MCF 10A (cell line): ENCODE data around the gene NLGN4X. TPM values are rescaled to one million over a fixed set of nuclear protein-coding genes. Genes with fewer than 3 reads are reported as not detected.

Experiments
- BruUV-seq: library from RNA; stranded (reverse); fragments of 400-500 nt; replicated peaks from 2 replicates; lab custom pipeline; 2021; lab: Mats Ljungman, UMichigan
- CTCF ChIA-PET: fragments of 300-600 bp; sonication (Branson Sonifier 250); formaldehyde crosslinking; extraction: SDS; loops from one replicate; lab custom pipeline; 2021; ENCODE audit warnings: antibody characterized with exemption, inconsistent platforms; lab: Yijun Ruan, JAX
- POLR2A ChIA-PET: fragments of 300-600, 350-650 bp; sonication (Branson Sonifier 250); formaldehyde crosslinking; extraction: SDS; loops from one replicate; lab custom pipeline; 2020; ENCODE audit warnings: antibody characterized with exemption, inconsistent platforms; lab: Yijun Ruan, JAX
- DNase-seq: peaks from one replicate; pipeline ENCODE4 v3.0.0-alpha.2; 2018; ENCODE audit not compliant: unreplicated experiment
- H3K27ac Mint-ChIP-seq: one replicate; pipeline ENCODE4 v1.8.0; 2022; ENCODE audit warnings: mild to moderate bottlenecking, low read depth, mixed read lengths; ENCODE audit not compliant: unreplicated experiment
- H3K27me3 Mint-ChIP-seq: one replicate; pipeline ENCODE4 v1.8.0; 2022; ENCODE audit warnings: mixed read lengths; ENCODE audit not compliant: insufficient read depth, unreplicated experiment
- H3K36me3 Mint-ChIP-seq: one replicate; pipeline ENCODE4 v1.8.0; 2022; ENCODE audit warnings: mild to moderate bottlenecking, moderate library complexity, mixed read lengths; ENCODE audit not compliant: insufficient read depth, unreplicated experiment
- H3K4me1 Mint-ChIP-seq: one replicate; pipeline ENCODE4 v1.8.0; 2022; ENCODE audit warnings: mixed read lengths; ENCODE audit not compliant: insufficient read depth, unreplicated experiment
- H3K4me3 Mint-ChIP-seq: one replicate; pipeline ENCODE4 v1.8.0; 2022; ENCODE audit warnings: mild to moderate bottlenecking, moderate library complexity, mixed read lengths; ENCODE audit not compliant: unreplicated experiment
- H3K9me3 Mint-ChIP-seq: one replicate; pipeline ENCODE4 v1.8.0; 2022; ENCODE audit warnings: mixed read lengths; ENCODE audit not compliant: unreplicated experiment
- intact Hi-C: fragments of 100-400 bp; cut with micrococcal nuclease; formaldehyde crosslinking; loops from 2 replicates; pipeline ENCODE4 v1.14.1; 2022
- total RNA-seq: library from RNA; stranded (reverse); gene quantifications from 2 replicates; pipeline ENCODE4 v1.2.3, GENCODE V29; 2022
- TF ChIP-seq, protein P1 (sequence below): fragments of 200-600 bp; IDR thresholded peaks from one replicate; pipeline ENCODE4 v1.8.0; 2022; ENCODE audit warnings: antibody characterized with exemption, mild to moderate bottlenecking; ENCODE audit not compliant: unreplicated experiment

Gene NLGN4X
- total RNA-seq, 1 experiment from 2014 or later = 1.6 TPM

DNA sequence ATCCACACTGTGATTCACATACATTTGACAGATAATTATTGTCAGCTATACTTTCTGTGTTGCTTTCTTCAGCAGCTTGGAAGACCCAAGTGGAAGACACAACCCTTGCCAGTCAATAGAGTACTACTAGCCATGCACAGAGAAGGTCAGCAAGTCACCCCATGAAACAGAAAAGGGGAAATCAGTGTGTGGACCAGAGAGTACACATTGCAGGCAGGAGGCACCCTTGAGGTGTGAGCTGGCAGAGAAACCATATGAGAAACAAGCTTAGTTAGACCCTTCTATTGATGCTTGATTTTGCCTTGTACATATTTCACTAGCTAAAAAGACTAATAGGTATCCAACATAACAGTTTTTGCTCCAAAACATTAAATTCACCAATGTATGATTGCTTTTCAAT is 99.5 kb downstream of the NLGN4X start:
- peaks cover 11% of the 10 kb centered on the region for H3K9me3 Mint-ChIP-seq
- no peaks in the 10 kb centered on the region for H3K4me1 Mint-ChIP-seq
- H3K27ac Mint-ChIP-seq = no peak overlapping the region
- no peak for DNase-seq
- H3K36me3 Mint-ChIP-seq = no peaks in the 10 kb centered on the region
- TF ChIP-seq, protein P1, sequence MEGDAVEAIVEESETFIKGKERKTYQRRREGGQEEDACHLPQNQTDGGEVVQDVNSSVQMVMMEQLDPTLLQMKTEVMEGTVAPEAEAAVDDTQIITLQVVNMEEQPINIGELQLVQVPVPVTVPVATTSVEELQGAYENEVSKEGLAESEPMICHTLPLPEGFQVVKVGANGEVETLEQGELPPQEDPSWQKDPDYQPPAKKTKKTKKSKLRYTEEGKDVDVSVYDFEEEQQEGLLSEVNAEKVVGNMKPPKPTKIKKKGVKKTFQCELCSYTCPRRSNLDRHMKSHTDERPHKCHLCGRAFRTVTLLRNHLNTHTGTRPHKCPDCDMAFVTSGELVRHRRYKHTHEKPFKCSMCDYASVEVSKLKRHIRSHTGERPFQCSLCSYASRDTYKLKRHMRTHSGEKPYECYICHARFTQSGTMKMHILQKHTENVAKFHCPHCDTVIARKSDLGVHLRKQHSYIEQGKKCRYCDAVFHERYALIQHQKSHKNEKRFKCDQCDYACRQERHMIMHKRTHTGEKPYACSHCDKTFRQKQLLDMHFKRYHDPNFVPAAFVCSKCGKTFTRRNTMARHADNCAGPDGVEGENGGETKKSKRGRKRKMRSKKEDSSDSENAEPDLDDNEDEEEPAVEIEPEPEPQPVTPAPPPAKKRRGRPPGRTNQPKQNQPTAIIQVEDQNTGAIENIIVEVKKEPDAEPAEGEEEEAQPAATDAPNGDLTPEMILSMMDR = no peak
- no peaks in the 10 kb centered on the region for H3K27me3 Mint-ChIP-seq
- no TSS peak for BruUV-seq
- H3K4me3 Mint-ChIP-seq = no peak overlapping the region
- intact Hi-C loops = no loop called here
- CTCF ChIA-PET = interaction anchor here (0.7 kb wide), 1 partner anchor 380 kb away, joined by 3 read pairs; no protein-coding TSS in a partner anchor
- POLR2A ChIA-PET = no interaction called here

DNA sequence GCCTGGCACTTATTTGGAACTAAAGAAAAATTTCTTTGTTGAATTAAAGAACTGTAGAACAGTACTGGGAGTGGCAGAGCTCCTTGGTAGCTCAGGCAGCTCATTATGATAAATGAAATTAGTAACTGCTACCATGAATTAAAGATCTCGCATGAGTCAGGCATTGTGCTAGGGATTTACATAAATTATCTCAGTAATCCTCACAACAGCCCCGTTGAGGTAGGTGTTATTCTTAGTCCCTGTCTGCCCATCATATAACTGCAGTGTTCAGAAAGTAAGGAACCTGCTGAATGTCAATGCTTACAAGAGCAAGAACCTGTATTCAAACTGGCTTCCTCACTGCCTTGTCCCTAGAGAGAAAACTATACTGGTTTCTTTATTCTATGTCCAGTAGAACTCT is 108.3 kb downstream of the NLGN4X start:
- Mint-ChIP-seq H3K27me3 (no peaks in the 10 kb centered on the region), H3K36me3 (no peaks in the 10 kb centered on the region), H3K27ac (no peak overlapping the region), H3K9me3 (peaks cover 37% of the 10 kb centered on the region), H3K4me1 (peaks cover 4% of the 10 kb centered on the region), H3K4me3 (no peak overlapping the region)
- intact Hi-C loops = no loop called here
- POLR2A ChIA-PET = no interaction called here
- CTCF ChIA-PET = no interaction called here
- DNase-seq = no peak
- TF ChIP-seq, protein P1 = no peak
- BruUV-seq = no TSS peak

DNA sequence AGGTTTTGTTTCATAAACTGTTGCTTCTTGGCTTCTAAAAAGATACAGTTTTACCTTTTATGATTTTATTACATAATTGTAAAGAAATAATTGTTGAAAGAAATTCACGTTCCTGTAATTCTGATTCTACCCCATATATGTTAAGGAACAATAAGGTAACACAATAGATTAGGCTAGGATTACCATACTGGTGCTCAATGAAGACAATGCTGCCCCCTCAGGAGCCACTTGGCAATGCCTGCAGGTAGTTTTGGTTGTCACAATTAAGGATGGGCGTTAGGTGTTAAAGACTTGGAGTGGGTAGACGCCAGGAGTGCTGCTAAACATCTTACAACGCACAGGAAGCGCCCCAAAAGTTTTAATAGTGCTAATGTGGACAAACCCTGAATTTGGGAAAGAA is 133.2 kb downstream of the NLGN4X start:
- CTCF ChIA-PET = interaction anchor here (0.6 to 0.8 kb wide), 2 partner anchors 45 to 410 kb away, joined by 3 read pairs; no protein-coding TSS in a partner anchor
- no TSS peak for BruUV-seq
- Mint-ChIP-seq H3K4me3 (no peak overlapping the region), H3K9me3 (peaks cover 27% of the 10 kb centered on the region), H3K36me3 (no peaks in the 10 kb centered on the region), H3K27me3 (no peaks in the 10 kb centered on the region), H3K27ac (no peak overlapping the region), H3K4me1 (no peaks in the 10 kb centered on the region)
- intact Hi-C loops = no loop called here
- TF ChIP-seq, protein P1 = no peak
- POLR2A ChIA-PET = no interaction called here
- no peak for DNase-seq

DNA sequence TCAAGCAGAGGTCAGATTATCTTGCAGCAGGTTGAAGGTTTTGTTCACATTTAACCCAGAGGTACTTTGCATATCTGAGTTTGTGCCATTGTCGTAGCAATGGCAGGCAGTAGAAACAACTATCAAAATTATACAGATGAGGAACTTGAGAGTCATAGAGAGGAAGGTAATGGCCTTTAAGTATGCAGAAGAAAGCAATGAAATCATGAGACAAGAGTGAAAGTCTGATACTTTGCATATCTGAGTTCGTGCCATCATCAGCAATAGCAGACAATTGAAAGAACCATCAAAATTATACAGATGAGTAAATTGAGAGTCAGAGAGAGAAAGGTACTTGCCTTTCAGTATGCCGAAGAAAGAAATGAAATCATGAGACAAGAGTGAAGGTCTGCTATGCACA is 154.1 kb downstream of the NLGN4X start:
- no TSS peak for BruUV-seq
- DNase-seq = no peak
- Mint-ChIP-seq H3K4me1 (no peaks in the 10 kb centered on the region), H3K4me3 (no peak overlapping the region), H3K27ac (no peak overlapping the region), H3K9me3 (peaks cover 8% of the 10 kb centered on the region), H3K36me3 (no peaks in the 10 kb centered on the region), H3K27me3 (no peaks in the 10 kb centered on the region)
- intact Hi-C loops = no loop called here
- POLR2A ChIA-PET = no interaction called here
- CTCF ChIA-PET = no interaction called here
- TF ChIP-seq, protein P1 = no peak
